Islet precursor cell (in vitro differentiated cells): Measurements from ENCODE around the gene LINC00632.

Source experiments
- DNase-seq: peaks from one replicate; pipeline ENCODE4 v3.0.0-alpha.2; 2018

The LINC00632 gene

GRCh38 chrX:140709421-140709846, at the start of gene LINC00632:
TSS of gene LINC00632 (plus strand) at chrX:140709759.
- DNase-seq: no peak

DNA sequence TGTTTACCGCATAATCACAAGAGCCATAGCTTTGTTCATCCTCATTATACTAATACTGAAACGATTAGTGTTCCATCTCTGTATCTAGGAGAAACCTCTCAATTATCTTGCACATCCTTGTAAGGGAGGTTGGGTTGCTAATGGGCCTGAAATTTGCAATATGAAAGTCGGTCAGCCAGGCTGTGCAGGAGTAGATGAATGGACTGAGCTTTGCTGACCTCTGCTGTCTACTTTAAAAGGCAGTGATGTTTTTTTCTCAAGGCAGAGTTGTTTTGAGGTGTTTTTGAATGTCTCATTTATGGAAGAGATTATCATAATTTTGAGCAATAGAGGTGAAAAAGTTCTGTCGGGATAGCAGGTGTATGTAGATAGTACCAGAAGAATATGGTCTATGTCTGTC, 47.9 kb upstream of the LINC00632 start:
- no peak for DNase-seq

GRCh38 chrX:140664939-140665338, 44.6 kb upstream of the LINC00632 start:
- DNase-seq: no peak

DNA sequence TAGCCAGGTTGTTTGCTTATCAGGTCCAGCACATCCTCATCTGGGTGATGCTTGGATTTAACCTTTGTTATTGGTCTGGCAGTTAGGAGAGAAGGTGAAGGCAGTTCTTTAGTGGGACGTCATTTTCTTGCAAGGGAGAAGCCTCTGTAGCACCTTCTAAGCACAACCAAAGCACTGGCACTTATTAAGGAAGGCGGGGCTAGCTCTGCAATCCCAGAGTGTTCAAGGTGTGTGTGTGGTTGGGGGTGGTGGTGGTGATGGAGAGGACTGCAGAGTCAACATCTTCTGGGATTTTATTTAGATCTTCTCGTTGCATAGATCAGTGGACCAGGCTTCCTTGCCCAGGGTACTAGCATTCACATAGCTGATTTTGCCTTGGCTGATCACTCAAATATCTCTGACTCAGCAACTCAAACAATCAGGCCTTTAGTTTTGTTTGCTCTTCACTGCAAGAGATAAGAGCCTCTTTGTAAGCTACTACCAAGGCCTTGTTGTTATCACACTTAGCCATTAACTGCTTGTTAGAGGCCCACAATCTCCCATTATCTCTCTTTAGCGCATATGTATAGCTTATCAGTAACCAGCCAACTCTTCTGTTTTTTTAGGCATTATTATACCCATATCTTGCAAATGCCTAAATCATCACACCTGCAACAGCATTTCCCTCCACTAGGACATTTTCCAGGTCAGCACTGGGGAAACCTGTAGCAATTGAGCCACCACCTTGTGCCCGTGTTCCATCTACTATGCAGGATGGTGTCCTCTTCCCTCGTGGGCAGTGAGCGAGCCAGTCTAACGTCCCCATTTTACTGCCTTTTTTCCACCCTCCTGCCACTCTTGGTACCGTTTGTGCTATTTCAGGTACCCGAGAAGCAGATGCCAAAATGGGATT, 36.5 kb upstream of the LINC00632 start:
- no peak for DNase-seq

GRCh38 chrX:140687706-140688105, 21.9 kb upstream of the LINC00632 start:
- DNase-seq: no peak

DNA sequence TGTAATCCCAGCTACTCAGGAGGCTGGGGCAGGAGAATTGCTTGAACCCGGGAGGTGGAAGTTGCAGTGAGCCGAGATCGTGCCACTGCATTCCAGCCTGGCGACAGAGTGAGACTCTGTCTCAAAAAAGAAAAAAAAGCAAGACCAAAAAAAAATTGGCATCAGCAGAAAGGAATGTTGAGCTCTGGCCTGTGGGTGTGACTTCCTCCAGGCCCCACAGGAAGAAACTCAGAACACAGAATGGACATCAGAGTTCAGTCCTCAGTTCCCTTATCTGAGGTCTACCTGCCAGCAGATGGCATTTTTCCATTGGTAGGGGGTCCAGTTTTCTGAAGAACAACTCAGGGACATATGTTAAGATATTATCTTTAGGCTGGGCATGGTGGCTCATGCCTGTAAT, 18.0 kb upstream of the LINC00632 start:
- DNase-seq: peak; percentile 60

DNA sequence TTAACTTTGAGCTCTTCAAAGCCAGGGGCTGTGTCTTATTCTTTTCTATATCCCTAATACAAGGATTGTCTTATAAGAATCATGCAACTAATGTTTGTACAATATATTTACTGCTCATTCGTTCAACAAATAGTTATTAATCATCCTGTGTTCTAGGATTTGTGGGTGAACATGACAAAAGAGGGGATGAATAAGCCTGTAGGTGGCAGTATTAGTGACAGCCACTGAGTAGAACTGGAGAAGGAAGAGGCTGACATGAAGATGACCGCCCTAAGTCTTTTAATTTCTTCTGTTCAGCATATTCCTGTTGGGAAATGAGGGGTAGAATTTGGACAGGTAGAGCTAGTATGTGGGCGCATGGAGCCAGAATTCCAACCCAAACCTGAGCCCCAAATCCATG, 11.9 kb upstream of the LINC00632 start:
- no peak for DNase-seq

DNA sequence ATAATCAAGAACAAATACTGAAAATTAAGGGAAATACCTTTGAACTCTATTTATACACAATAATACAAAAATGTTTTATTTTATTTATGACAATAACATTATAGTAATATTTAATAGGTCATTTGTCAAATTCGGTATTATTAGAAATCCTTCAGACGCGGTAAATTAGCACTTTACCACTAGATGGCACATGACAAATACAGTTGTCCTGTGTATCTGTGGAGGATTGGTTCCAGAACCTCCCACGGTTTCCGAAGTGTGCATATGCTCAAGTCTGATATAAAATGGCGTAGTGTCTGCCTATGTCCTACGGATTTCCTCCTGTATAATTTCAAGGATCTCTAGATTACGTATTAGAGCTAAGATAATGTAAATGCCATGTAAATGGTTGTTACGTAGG, 8.1 kb upstream of the LINC00632 start:
- DNase-seq: no peak

DNA sequence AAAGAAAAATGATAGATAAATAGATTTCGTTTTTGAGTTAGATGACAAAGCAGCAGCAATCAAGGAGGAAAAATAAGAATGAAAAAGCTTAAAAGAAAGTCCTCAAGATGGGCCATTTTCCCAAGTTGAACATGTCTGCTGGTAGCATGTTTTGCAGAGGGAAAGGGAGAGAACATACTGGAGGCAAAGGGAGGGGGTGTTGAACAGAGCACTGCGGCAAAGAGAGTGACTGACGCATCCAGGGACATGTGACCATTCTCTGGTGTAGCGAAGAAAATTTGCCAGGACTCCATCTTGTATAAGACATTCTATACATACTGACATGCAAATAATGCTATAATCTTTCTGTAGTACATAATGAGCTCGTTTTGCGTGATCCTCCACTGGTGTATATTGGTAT, 1.2 kb downstream of the LINC00632 start:
- no peak for DNase-seq

DNA sequence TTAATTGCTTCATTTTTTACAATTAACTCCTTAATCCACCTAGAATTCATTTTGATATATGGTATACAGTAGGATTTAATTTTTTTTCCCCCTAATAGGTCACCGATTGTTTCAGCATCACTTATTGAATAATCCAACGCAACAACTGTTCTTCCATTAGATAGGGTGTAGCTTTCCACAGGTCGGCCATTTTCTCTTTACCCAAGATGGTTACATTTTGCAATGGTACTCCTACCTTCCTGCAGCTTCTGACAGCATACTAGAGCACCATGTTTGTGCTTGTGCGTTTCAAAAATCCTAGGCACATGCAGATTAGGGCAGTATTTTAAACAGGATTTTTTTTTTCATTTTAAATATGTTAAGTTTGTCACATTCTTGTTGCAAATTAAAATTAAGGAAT, 2.3 kb downstream of the LINC00632 start:
- DNase-seq: no peak

GRCh38 chrX:140712413-140713173, 3.0 kb downstream of the LINC00632 start:
- DNase-seq: peak; percentile 94

DNA sequence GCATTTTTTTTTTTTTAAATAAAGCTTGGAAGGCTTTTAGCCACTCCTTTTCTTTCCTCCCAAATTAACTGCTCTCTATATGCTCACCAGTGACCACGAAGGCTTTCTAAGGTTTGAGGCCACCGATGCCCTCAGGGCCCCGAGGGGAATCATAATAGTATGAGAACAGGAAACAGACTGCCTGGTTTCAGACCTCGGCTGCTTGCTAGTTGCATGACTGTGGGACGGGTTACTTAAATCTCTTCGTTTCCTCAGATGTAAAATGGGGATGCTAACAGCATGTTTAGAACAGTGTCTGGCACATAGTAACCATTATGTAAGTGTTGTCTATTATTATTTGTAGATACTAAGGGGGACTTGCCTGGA, 3.6 kb downstream of the LINC00632 start:
- no peak for DNase-seq

- no peak for DNase-seq
These were observed 6.2 kb downstream of the LINC00632 start for GRCh38 chrX:140715787-140716186.

DNA sequence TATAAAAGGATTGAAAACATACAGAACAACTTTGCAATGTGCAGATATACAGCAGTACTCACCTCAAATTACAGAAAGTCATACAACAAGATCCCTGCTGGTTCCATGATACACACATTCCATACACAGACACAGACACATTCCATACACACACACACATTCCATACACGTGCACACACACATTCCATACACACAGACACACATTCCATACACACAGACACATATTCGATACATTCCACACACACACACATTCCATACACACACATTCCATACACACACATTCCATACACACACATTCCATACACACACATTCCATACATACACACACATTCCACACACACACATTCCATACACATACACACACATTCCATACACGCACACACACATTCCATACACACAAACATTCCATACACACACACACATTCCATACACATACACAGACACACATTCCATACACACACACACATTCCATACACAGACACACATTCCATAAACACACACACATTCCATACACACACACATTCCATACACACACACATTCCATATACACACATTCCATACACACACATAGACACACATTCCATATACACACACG, 13.7 kb downstream of the LINC00632 start:
- DNase-seq: no peak

GRCh38 chrX:140724309-140724708, 14.8 kb downstream of the LINC00632 start:
- no peak for DNase-seq

GRCh38 chrX:140724736-140725135, 15.2 kb downstream of the LINC00632 start:
- no peak for DNase-seq

- DNase-seq: no peak
These were observed 15.9 kb downstream of the LINC00632 start for GRCh38 chrX:140725500-140725899.

- no peak for DNase-seq
These were observed 24.3 kb downstream of the LINC00632 start for GRCh38 chrX:140733766-140734342.

GRCh38 chrX:140744085-140744484, 34.5 kb downstream of the LINC00632 start:
- peak; percentile 64 for DNase-seq

- DNase-seq: no peak
These were observed 47.4 kb downstream of the LINC00632 start for GRCh38 chrX:140756941-140757340.

- DNase-seq: peak; percentile 63
These were observed 52.5 kb downstream of the LINC00632 start for GRCh38 chrX:140762061-140762460.

DNA sequence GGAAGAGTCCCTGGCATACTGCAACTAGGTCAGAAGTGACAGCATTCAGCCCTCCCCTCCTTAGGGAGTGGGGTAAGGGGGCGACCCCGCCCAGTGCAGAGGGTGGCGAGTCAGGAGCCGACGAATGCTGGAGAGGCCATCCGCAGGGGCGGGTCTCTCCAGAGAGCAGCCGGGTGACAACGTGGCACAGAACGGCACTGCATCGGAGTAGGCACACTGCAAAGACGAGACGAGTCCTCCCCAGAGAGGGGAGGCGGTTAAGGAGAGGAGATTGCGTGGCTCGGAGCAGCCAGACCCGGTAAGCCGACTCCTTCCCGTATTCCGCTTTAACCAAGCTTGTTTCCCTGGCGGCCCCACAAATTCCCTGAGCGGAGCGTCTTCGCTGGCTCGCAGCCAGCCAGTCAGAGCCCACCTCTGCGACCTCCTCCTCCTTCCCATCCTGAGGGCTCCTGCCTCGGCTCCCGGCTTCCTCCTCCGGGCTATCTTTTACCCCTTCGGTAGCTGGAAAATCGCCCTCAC, 54.9 kb downstream of the LINC00632 start:
- peak; percentile 90 for DNase-seq
